Stimulated activated CD8-positive, alpha-beta memory T cell treated with anti-CD3 and anti-CD28 coated beads, Interleukin-4, amount 100 ng/mL, for 1 hour (primary cell): Measurements from ENCODE around the gene OR2D2.
"Not testable (repeated sequence)": the region's sequence is repeated elsewhere in the genome, so short reads cannot be mapped to it uniquely, and the experiment has no call there.

Experiments used
- DNase-seq, 2 donors: peaks; one replicate each; pipeline ENCODE4 v3.0.0-alpha.2; 2020; ENCODE audit warnings: low read depth in 2 of 2, low spot score in 1 of 2

The OR2D2 gene, protein sequence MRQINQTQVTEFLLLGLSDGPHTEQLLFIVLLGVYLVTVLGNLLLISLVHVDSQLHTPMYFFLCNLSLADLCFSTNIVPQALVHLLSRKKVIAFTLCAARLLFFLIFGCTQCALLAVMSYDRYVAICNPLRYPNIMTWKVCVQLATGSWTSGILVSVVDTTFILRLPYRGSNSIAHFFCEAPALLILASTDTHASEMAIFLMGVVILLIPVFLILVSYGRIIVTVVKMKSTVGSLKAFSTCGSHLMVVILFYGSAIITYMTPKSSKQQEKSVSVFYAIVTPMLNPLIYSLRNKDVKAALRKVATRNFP

GRCh38 chr11:6892400-6892799 is at the start of gene OR2D2:
Gene OR2D2 (minus strand): TSS chr11:6892500. CDS start chr11:6892500, 0 bp downstream.
- DNase-seq: no peak

DNA sequence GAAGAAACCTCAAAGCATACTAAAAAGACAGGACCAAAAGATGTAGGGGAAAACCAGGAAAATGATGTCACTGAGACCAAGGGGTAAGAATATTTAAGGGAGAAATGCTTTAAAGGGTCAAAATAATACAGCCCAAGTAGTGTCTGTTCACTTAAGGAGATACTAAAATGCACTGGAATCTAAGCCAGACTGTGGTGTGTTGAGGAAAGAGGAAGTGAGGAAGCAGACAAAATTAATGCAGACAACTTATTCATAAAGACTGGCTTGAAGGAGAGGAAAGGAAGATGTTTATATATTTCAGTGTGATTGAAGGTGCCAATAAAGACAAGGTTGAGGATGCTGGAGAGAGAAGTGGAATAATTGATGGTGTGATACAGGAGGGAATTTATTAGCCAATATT is 49.7 kb upstream of the OR2D2 start:
- no peak for DNase-seq

GRCh38 chr11:6932145-6932544 is 39.8 kb upstream of the OR2D2 start:
- no peak for DNase-seq

- DNase-seq: no peak
Observed at GRCh38 chr11:6931146-6931713, 38.9 kb upstream of the OR2D2 start.

GRCh38 chr11:6928916-6929315 is 36.6 kb upstream of the OR2D2 start:
- DNase-seq: no peak

- DNase-seq: no peak
Observed at GRCh38 chr11:6927030-6927617, 34.8 kb upstream of the OR2D2 start.

DNA sequence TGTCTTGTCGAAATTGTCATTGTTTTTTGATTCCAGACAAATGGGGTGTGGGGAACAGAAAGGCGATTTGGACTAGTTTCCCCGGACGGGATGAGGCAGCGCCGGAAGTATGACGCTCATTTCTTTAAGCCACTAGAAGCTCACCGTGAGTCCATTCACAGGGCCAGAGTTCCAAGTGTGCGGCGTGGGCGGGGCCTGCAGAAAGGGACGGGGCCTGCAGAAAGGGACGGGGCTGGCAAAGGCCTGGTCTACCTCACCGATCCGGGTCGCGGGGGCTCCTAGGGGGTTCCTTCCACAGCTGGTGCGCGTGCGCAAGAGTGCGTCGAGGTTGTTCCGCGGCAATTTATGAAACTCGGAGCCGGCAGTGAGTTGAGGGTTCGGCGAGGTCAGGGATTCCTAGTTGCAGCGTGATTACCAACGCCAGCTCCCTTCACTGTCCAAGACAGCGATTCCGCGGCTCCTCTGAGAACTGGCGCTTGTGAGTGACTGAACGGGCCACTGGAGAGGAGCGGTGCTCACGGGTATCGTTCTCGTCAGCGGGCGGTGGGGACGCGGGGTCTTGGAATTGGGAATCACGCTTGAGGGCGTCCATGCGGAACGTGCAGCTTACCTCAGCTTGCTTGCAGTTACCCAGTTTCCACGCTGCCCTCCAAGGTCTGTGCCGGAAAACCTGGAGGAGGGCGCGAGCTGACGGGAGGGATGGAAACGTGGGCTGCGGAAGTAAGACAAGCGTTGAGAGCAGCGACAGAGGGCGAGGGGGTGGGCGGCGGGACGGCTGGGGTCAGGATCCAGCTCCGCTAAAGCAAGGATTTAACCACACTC is 34.1 kb upstream of the OR2D2 start, which contains the start of gene ZNF215:
Gene ZNF215, plus strand, starts transcription at position 219 of the 822 bp plus-strand sequence. CDS start 5,847 bp downstream, outside the sequence.
- DNase-seq: no peak

DNA sequence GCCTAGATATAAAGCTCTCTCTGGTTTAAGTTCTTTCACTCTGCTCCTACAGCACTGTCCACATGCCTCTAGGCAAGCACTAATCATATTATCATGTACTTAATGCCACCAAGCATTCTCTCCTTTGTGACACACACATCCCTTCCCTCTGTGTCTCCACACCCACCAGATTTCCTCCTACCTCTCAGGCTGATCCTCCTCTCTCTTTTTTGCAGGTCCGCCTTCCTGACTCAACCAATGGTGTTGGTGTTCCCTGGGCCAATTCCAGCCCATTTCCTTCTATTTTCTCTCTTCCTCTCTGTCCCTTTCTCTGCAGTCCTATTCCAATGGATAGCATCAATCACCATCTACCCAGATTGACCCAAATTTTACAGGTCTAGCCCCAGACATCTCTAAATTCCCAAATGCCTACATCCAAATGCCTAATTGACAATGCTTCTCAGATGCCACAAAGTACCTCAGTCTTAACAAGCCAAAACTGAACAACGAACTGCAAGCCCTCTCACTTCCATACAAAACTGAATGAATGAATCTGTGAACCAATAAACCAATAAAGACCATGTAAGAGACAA is 33.4 kb upstream of the OR2D2 start:
- DNase-seq: no peak

DNA sequence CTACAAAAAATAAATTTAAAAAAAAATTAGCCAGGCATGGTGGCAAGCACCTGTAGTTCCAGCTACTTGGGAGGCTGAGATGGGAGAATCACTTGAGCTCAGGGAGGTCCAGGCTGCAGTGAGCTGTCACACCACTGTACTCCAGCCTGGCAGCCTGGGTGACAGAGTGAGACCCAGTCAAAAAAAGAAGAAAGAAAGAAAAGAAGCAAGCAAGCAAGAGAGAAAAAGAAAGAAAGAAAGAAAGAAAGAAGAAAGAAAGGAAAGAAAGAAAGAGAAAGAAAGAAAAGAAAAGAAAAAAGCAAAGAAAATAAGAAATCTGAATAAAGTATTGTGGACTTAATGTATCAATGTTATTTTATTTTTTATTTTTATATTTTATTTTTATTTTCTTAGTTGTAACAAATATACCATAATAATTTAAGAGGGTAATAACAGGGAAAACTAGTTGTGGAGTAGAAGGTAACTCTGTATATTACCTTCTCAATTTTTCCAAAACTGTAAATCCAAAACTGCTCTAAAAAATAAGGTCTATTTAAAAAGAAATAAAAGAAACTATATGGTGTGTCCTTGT is 32.8 kb upstream of the OR2D2 start:
- DNase-seq: no peak

DNA sequence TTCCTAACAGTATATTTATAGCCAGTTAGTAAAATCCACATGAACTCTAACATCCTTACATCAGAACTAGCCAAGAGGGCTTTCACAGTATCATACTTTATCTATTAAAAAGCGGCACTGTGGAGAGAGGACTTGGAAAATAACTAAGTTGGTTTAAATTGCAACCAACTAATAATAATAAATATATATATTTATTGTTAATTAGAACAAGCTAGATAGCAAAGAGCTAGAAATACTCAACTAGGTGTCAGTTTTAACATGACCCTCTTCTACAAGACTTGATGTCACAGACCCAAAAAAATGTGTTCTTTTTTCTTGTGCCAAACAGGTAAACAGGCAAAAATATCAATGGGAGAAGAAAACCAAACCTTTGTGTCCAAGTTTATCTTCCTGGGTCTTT is 28.4 kb upstream of the OR2D2 start, which contains the start of gene OR2D3:
Gene OR2D3, plus strand, starts transcription at position 301 of the 400 bp plus-strand sequence. Its CDS starts 0 bp downstream, at position 301.
- no peak for DNase-seq

DNA sequence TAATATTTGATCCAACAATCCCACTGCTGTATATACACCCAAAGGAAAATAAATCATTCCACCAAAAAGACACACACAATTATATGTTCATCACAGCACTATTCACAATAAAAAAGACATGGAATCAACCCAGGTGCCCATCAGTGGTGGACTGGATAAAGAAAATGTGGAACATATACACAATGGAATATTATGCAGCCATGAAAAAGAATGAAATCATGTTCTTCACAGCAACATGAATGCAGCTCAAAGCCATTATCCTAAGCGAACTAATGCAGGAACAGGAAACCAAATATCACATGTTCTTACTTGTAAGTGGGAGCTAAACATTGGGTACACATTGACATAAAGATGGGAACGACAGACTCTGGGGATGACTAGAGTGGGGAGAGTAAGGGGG is 27.4 kb upstream of the OR2D2 start:
- DNase-seq: no peak

DNA sequence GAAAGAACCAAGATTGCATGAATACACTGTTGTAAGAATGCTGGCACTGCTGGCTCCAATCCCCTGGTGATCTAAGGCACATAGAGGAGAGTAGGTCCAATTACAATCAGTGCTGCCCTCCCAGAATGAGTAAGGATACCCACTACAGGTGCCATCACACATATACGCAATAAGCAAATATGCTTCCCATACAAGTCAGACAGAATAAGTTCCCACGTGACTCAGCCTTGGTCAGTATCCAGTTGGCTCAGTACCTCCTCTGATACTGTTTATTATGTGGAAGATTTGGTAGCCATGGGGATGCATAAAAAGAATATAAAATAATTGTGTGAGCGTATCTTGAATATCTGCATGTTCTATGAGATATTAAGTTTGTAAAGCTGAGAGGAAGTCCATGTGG is 19.6 kb upstream of the OR2D2 start:
- no peak for DNase-seq

DNA sequence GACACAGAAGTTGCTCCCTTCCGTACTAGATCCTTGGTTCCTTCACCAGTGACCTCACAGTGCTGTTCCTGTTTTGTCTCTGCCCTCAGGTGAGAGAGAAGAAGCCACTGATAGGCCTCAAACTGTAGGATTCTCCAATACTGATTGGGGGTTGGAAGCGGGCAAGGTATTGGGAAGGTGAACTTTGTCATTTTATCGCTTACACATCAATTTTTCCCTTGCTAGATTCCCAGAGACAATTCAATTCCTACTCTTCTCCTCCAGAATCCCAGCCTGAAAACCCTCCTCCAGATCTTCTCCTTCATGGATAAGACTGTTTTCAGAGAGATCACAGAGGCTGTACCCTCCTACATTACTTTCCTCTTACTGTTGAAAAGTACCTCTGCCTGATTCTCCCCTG is 19.1 kb upstream of the OR2D2 start:
- no peak for DNase-seq

- not testable (repeated sequence) for DNase-seq
Observed at GRCh38 chr11:6904804-6905203, 12.5 kb upstream of the OR2D2 start.

- DNase-seq: no peak
Observed at GRCh38 chr11:6900327-6900999, 8.2 kb upstream of the OR2D2 start.

DNA sequence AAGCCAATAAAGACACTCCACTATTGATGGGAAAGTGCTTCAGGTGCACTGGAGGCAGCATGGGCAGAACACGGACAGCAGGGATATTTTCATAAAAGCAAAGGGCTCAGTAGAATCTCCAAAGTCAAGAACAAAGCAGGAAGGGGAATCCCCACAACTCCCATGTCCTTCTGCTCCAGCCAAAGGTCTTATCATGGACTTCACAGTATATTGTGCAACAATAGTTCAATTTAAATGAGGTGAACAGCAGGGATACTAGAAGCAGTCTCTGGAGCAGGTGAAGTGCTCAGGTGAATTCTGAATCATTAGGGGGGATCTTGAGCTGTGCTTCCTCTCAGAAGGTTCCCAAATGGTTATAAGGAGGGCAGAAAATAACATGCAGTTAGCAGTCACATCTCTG is 6.6 kb upstream of the OR2D2 start:
- no peak for DNase-seq

DNA sequence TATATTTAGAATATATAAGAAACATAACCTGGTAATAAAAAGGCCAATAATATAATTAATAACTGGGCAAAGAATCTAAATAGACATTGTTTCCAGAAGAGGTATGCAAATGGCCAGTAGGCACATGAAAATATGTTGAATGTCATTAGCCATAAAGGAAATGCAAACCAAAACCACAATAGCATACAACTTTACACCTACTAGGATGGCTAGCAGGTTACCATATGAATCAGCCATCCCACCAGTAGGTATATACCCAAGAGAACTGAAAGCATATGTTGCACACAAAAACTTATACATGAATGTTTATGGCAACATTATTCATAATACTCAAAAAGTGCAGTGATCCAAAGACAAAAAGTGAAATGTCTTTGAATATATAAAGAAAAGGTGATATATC is 2.7 kb upstream of the OR2D2 start:
- DNase-seq: no peak

- DNase-seq: no peak
Observed at GRCh38 chr11:6894097-6894496, 1.8 kb upstream of the OR2D2 start.

DNA sequence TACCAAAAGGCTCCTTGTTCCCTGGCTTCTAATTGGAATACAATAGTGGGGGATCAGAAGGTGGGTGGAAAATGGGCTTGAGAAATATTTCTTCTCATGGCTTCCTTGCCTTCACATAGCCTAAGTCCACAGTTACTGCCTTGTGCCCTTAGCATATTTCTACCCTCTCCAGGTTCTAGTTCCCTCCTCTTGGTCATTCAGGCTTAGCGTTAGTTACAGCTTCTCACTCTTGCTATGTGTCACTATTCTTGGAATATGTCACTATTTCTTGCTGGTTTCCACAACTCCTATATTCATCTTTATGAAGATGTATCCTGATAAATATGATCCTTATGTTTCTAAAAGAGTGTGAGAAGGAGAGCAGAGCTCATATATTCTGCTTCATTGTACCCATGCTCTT is 2.5 kb downstream of the OR2D2 start:
- no peak for DNase-seq

DNA sequence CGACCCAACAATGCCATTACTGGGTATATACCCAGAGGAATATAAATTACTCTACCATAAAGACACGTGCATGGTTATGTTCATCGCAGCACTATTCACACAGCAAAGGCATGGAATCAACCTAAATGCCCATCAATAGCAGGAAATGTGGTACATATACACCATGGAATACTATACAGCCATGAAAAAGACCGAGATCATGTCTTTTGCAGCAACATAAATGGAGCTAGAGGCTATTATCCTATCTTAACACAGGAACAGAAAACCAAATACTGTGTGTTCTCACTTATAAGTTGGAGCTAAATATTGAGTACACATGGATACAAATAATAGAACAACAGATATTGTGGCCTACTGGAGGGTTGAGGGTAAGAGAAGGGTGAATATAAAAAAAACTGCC is 3.5 kb downstream of the OR2D2 start:
- DNase-seq: no peak
